Common myeloid progenitor, CD34-positive (primary cell): ENCODE data around the gene PC.

Source experiments
- CTCF ChIA-PET: fragments of 350-600 bp; sonication (Branson Sonifier 250); formaldehyde crosslinking; loops from one replicate; lab custom pipeline; 2021; ENCODE audit warnings: antibody characterized with exemption; lab: Charles Lee
- POLR2A ChIA-PET: fragments of 350-600 bp; sonication (Branson Sonifier 250); formaldehyde crosslinking; loops from one replicate; lab custom pipeline; 2021; ENCODE audit warnings: antibody characterized with exemption; lab: Charles Lee
- DNase-seq, 3 donors: peaks; one replicate each; pipeline versions ENCODE4 v3.0.0 to v3.0.0-alpha.2; 2013
- H3K27ac ChIP-seq, 2 experiments: 1 replicate in 1 of 2; 2 replicates in 1 of 2; pipeline ENCODE4 v1.7.0; 2013; ENCODE audit warnings: inconsistent platforms in 2 of 2, low read length in 2 of 2, mild to moderate bottlenecking in 2 of 2, low read depth in 1 of 2, moderate library complexity in 1 of 2; ENCODE audit not compliant: severe bottlenecking in 2 of 2, insufficient read depth in 1 of 2, poor library complexity in 1 of 2
- H3K27me3 ChIP-seq, 5 experiments: replicated peaks in 2 of 5; 1 replicate in 3 of 5; 2 replicates in 2 of 5; pipeline versions ENCODE4 v1.6.1 to v1.7.0; 2013; ENCODE audit warnings: low read length in 4 of 5, mild to moderate bottlenecking in 2 of 5, moderate library complexity in 2 of 5, inconsistent platforms in 1 of 5; ENCODE audit not compliant: insufficient read depth in 5 of 5, control insufficient read depth in 4 of 5
- H3K36me3 ChIP-seq, 4 experiments: 1 replicate in 2 of 4; 2 replicates in 2 of 4; pipeline versions ENCODE4 v1.6.1 to v1.7.0; 2013; ENCODE audit warnings: low read length in 3 of 4, control low read depth in 1 of 4, mild to moderate bottlenecking in 1 of 4; ENCODE audit not compliant: control insufficient read depth in 4 of 4, insufficient read depth in 4 of 4
- H3K4me1 ChIP-seq, 4 experiments: 1 replicate in 3 of 4; 2 replicates in 1 of 4; pipeline versions ENCODE4 v1.6.1 to v1.7.1; 2013; ENCODE audit warnings: low read length in 3 of 4, mild to moderate bottlenecking in 3 of 4, control low read depth in 1 of 4, inconsistent platforms in 1 of 4, moderate library complexity in 1 of 4; ENCODE audit not compliant: control insufficient read depth in 4 of 4, insufficient read depth in 4 of 4; ENCODE audit errors: control extremely low read depth in 1 of 4
- H3K4me3 ChIP-seq, 7 experiments: 1 replicate in 4 of 7; 2 replicates in 3 of 7; pipeline versions ENCODE4 v1.5.1 to v1.7.0; 2013; ENCODE audit warnings: mild to moderate bottlenecking in 7 of 7, low read length in 6 of 7, moderate library complexity in 6 of 7, inconsistent platforms in 2 of 7, low read depth in 2 of 7, control low read depth in 1 of 7; ENCODE audit not compliant: insufficient read depth in 4 of 7, control insufficient read depth in 1 of 7; ENCODE audit errors: extremely low read depth in 1 of 7
- H3K9me3 ChIP-seq, 5 experiments: 1 replicate in 4 of 5; 2 replicates in 1 of 5; pipeline versions ENCODE4 v1.6.1 to v1.7.1; 2013; ENCODE audit warnings: low read length in 4 of 5, mild to moderate bottlenecking in 2 of 5, inconsistent platforms in 1 of 5, low read depth in 1 of 5, moderate library complexity in 1 of 5; ENCODE audit not compliant: control insufficient read depth in 4 of 5, insufficient read depth in 2 of 5; ENCODE audit errors: control extremely low read depth in 1 of 5
- WGBS: methylation state at CpG from one replicate; pipeline ENCODE4 v1.1.5; 2013; ENCODE audit not compliant: insufficient coverage; 5-methylcytosine and 5-hydroxymethylcytosine counted together

PC gene

DNA sequence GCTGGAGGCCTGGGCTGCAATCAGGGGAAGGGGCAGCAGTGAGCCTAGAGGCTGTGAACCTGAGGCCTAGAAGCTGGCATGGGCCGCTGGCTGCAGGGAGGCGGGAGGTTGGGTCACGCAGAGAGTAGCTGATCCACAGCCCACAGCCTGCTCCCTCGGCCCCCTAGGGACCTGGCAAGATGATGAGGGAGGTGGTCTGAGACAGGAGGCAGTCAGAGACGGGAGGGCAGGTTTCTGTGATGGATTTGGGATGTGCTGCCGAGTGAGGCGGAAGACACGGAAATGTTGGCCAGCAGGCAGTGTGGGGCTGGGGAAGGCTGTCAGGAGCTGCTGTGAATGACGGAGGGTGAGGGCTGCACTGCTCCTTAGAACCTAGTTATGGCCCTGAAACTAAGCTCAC, 78.6 kb downstream of the PC start:
- no peak overlapping the region for H3K4me3 ChIP-seq
- WGBS = 96% methylated on average over 9 of the region's 9 CpGs
- peaks cover 9 to 20% (median 18%) of the 10 kb centered on the region in 4 experiments for H3K4me1 ChIP-seq
- no peak for DNase-seq
- POLR2A ChIA-PET = no interaction called here
- no peaks in the 10 kb centered on the region for H3K27me3 ChIP-seq
- H3K36me3 ChIP-seq = no peaks in the 10 kb centered on the region
- no peaks in the 10 kb centered on the region for H3K9me3 ChIP-seq
- CTCF ChIA-PET = interaction anchor here (0.9 to 2.9 kb wide), 3 partner anchors 12 to 183 kb away, joined by 3 to 8 read pairs (median 3); no protein-coding TSS in a partner anchor
- no peak overlapping the region for H3K27ac ChIP-seq

DNA sequence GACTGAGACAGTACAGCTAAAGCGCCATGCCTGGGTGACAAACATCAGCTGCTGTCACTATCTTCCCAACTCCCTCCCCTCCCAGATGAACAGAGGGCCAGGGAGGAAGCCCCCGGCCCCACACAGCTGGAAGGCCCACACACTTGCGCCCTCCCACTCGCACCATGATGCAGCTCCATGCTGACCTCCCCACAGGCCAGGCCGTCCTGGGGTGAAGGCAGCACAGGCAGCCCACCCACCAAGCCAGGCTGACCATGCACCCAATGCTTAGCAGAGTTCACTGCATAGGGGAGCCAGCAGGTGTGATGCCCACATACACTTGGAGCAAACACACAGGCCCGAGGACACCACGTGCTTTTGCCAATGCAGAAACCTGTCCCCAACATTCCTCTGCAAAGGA, 79.2 kb downstream of the PC start:
- no peak for DNase-seq
- ChIA-PET CTCF (interaction anchor here (1.2 kb wide), 1 partner anchor 102 kb away, joined by 3 read pairs; no protein-coding TSS in a partner anchor), POLR2A (no interaction called here)
- no peaks in the 10 kb centered on the region for H3K9me3 ChIP-seq
- 80% methylated on average over 1 of the region's 7 CpGs for WGBS
- no peaks in the 10 kb centered on the region for H3K27me3 ChIP-seq
- no peaks in the 10 kb centered on the region for H3K36me3 ChIP-seq
- H3K4me1 ChIP-seq = peaks cover 9 to 20% (median 18%) of the 10 kb centered on the region in 4 experiments
- no peak overlapping the region for H3K4me3 ChIP-seq
- H3K27ac ChIP-seq = no peak overlapping the region

DNA sequence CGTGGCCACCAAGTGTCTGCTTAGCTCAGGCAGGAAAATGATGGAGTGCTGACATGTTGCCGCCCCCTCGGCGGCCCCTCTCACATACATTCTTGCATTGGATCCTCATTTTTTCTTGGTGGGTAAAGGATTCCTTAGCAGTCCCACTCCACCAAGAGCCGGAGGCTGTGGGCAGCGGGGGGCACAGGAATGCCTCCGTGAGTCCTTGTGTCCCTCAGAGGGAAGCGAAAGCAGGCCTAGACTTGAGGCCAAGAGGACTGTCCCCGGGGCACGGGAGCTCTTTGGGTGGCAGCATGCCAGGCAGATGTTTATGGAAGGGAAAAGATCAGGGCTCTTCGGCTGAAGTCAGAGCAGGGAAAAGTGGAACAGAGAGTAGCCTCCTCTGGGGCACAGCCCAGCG, 79.7 kb downstream of the PC start:
- POLR2A ChIA-PET = no interaction called here
- 97% methylated on average over 8 of the region's 12 CpGs for WGBS

GRCh38 chr11:66877588-66878385, 80.4 kb downstream of the PC start:
- no peak overlapping the region for H3K4me3 ChIP-seq
- DNase-seq = no peak
- H3K27me3 ChIP-seq = no peaks in the 10 kb centered on the region
- 84% methylated on average over 6 of the region's 9 CpGs for WGBS
- ChIA-PET CTCF (interaction anchor here (1.0 to 1.2 kb wide), 3 partner anchors 8 to 103 kb away, joined by 3 to 4 read pairs (median 4); no protein-coding TSS in a partner anchor), POLR2A (no interaction called here)
- no peaks in the 10 kb centered on the region for H3K36me3 ChIP-seq
- no peaks in the 10 kb centered on the region for H3K9me3 ChIP-seq
- H3K4me1 ChIP-seq = peaks cover 9 to 20% (median 18%) of the 10 kb centered on the region in 4 experiments
- no peak overlapping the region for H3K27ac ChIP-seq

More for the DNA sequence above, 79.7 kb downstream of the PC start:
- no peaks in the 10 kb centered on the region for H3K9me3 ChIP-seq
- H3K27ac ChIP-seq = no peak overlapping the region
- no peaks in the 10 kb centered on the region for H3K36me3 ChIP-seq
- no peak overlapping the region for H3K4me3 ChIP-seq
- H3K27me3 ChIP-seq = no peaks in the 10 kb centered on the region
- H3K4me1 ChIP-seq = peaks cover 9 to 20% (median 18%) of the 10 kb centered on the region in 4 experiments
- CTCF ChIA-PET = interaction anchor here (1.0 to 1.2 kb wide), 2 partner anchors 8 to 102 kb away, joined by 3 to 4 read pairs; no protein-coding TSS in a partner anchor
- DNase-seq = no peak

DNA sequence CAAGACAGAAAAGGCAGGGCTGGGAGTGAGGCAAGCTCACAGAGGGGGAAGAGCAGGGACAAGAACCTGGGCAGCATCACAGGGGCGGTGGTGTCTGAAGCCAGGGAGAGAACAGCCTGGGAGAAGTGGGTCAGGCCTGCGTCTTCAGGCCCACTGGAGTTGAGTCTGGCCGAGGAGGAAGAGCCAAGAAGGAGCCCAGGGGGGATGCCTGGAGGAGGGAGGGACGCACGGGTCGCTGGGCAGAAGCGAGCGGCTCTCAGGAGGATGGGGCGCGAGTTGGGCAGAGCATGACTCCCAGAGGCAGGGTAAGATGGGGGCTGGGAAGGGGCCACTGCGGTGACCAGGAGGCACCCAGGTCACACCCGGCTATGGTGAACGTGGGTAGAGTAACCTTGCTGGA, 82.8 kb downstream of the PC start:
- Histone ChIP-seq H3K4me1 (peaks cover 2 to 8% (median 7%) of the 10 kb centered on the region in 4 experiments), H3K27me3 (no peaks in the 10 kb centered on the region)

DNA sequence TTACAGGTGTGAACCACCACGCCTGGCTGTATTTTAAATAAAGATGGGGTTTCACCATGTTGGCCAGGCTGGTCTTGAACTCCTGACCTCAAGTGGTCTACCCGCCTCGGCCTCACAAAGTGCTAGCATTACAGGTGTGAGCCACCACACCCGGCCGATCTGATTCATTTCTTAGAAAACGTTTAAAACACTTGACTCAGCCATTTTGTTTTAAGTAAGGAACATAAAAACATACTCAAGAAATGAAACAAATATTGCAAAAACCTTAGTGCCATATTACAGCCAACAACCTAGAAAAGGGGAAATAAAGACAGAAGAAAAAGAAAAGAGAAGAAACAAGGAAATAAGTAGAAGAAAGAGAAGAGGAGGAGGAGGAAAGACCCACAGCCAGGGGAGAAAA, 84.0 kb downstream of the PC start:
- POLR2A ChIA-PET = no interaction called here
- no peaks in the 10 kb centered on the region for H3K9me3 ChIP-seq
- WGBS = 100% methylated on average over 2 of the region's 6 CpGs
- DNase-seq = no peak
- H3K4me1 ChIP-seq = peaks cover 0 to 3% (median 1%) of the 10 kb centered on the region in 4 experiments
- no peak overlapping the region for H3K4me3 ChIP-seq
- H3K36me3 ChIP-seq = no peaks in the 10 kb centered on the region
- H3K27ac ChIP-seq = no peak overlapping the region
- H3K27me3 ChIP-seq = no peaks in the 10 kb centered on the region
- CTCF ChIA-PET = no interaction called here

More for the DNA sequence above, 82.8 kb downstream of the PC start:
- CTCF ChIA-PET = no interaction called here
- Histone ChIP-seq H3K36me3 (no peaks in the 10 kb centered on the region), H3K27ac (no peak overlapping the region), H3K4me3 (no peak overlapping the region), H3K9me3 (no peaks in the 10 kb centered on the region)
- POLR2A ChIA-PET = no interaction called here
- WGBS = 97% methylated on average over 12 of the region's 13 CpGs
- no peak for DNase-seq

DNA sequence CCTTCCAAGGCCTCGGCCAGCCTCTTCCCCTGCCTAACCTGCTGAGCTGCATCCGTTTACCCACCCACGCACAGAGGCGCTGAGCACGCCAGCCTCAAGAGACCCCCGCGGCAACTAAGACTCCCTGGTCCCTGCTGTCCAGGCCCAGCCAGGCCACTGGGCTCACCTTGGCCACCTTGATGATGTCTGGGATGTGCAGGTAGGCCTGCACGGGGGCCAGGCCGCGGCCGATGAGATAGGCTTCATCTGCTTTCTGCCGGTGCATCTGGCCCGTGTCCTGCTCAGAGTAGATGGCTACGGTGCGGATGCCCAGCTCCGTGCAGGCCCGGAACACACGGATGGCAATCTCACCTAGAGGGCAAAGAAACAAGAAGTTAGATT, 86.7 kb downstream of the PC start:
- Histone ChIP-seq H3K27me3 (no peaks in the 10 kb centered on the region), H3K9me3 (no peaks in the 10 kb centered on the region), H3K4me1 (peaks cover 0 to 9% (median 7%) of the 10 kb centered on the region in 4 experiments), H3K27ac (no peak overlapping the region), H3K4me3 (no peak overlapping the region), H3K36me3 (no peaks in the 10 kb centered on the region)
- POLR2A ChIA-PET = no interaction called here
- over 99% methylated on average over 18 of the region's 18 CpGs for WGBS
- CTCF ChIA-PET = interaction anchor here (0.8 to 3.6 kb wide), 2 partner anchors 11 to 12 kb away, joined by 3 to 22 read pairs; no protein-coding TSS in a partner anchor
- no peak for DNase-seq
